Neural progenitor cell (in vitro differentiated cells): ENCODE data around the gene GALNT18. TPM values are rescaled to one million over a fixed set of nuclear protein-coding genes. Genes with fewer than 3 reads are reported as not detected.

Experiments
- DNase-seq: peaks from one replicate; pipeline ENCODE4 v3.0.0-alpha.2; 2016; ENCODE audit warnings: low spot score
- H2AFZ ChIP-seq: fragments of 200-600 bp; sonication (generic); replicated peaks from 2 replicates; pipeline ENCODE4 v1.6.1; 2016; ENCODE audit warnings: antibody characterized with exemption
- H3F3A ChIP-seq: fragments of 200-600 bp; sonication (generic); 2 replicates; pipeline ENCODE4 v1.6.1; 2016; ENCODE audit warnings: antibody characterized with exemption, low read depth
- H3K27ac ChIP-seq: fragments of 200-600 bp; sonication (generic); 2 replicates; pipeline ENCODE4 v1.5.1; 2016; ENCODE audit warnings: mild to moderate bottlenecking
- H3K27me3 ChIP-seq: fragments of 200-600 bp; sonication (generic); 2 replicates; pipeline ENCODE4 v1.6.1; 2016; ENCODE audit warnings: mild to moderate bottlenecking, moderate library complexity
- H3K36me3 ChIP-seq: fragments of 200-600 bp; sonication (generic); 2 replicates; pipeline ENCODE4 v1.5.1; 2016
- H3K4me1 ChIP-seq: fragments of 200-600 bp; sonication (generic); 2 replicates; pipeline ENCODE4 v1.6.1; 2016; ENCODE audit warnings: mixed run types
- H3K4me2 ChIP-seq: fragments of 200-600 bp; sonication (generic); 2 replicates; pipeline ENCODE4 v1.6.1; 2016
- H3K4me3 ChIP-seq: fragments of 200-600 bp; sonication (generic); 2 replicates; pipeline ENCODE4 v1.5.1; 2016
- H3K79me2 ChIP-seq: fragments of 200-600 bp; sonication (generic); 2 replicates; pipeline ENCODE4 v1.6.1; 2016; ENCODE audit warnings: low read depth
- H3K9ac ChIP-seq: fragments of 200-600 bp; sonication (generic); 2 replicates; pipeline ENCODE4 v1.6.1; 2016
- H3K9me3 ChIP-seq: fragments of 200-600 bp; sonication (generic); 2 replicates; pipeline ENCODE4 v1.5.1; 2016; ENCODE audit warnings: low read depth
- H4K20me1 ChIP-seq: fragments of 200-600 bp; sonication (generic); 2 replicates; pipeline ENCODE4 v1.6.1; 2016; ENCODE audit warnings: low read depth
- H3K27ac Mint-ChIP-seq: 3 replicates; pipeline ENCODE4 v1.8.0; 2021; ENCODE audit warnings: mixed read lengths
- H3K27me3 Mint-ChIP-seq: 2 replicates; pipeline ENCODE4 v1.8.0; 2022; ENCODE audit warnings: low read depth, mild to moderate bottlenecking, inconsistent platforms, moderate library complexity, mixed read lengths; ENCODE audit not compliant: insufficient read depth
- H3K36me3 Mint-ChIP-seq: 3 replicates; pipeline ENCODE4 v1.8.0; 2021; ENCODE audit warnings: mixed read lengths
- H3K4me1 Mint-ChIP-seq: 3 replicates; pipeline ENCODE4 v1.8.0; 2021; ENCODE audit warnings: mixed read lengths
- H3K4me3 Mint-ChIP-seq: 3 replicates; pipeline ENCODE4 v1.8.0; 2021; ENCODE audit warnings: mild to moderate bottlenecking, moderate library complexity, mixed read lengths
- H3K9me3 Mint-ChIP-seq: 3 replicates; pipeline ENCODE4 v1.8.0; 2020; ENCODE audit warnings: mixed read lengths
- EZH2 ChIP-seq: fragments of 200-600 bp; sonication (generic); IDR thresholded peaks from 2 replicates; pipeline ENCODE4 v1.6.1; 2017; ENCODE audit warnings: antibody characterized with exemption, mild to moderate bottlenecking, moderate library complexity
- EZH2phosphoT487 ChIP-seq: fragments of 200-600 bp; sonication (generic); IDR thresholded peaks from 2 replicates; pipeline ENCODE4 v1.6.1; 2017; ENCODE audit warnings: antibody characterized with exemption
- total RNA-seq: library from RNA; depleted of rRNA; stranded (reverse); fragments of >200 nt; gene quantifications from 2 replicates; pipeline ENCODE4 v1.2.3, GENCODE V29; 2015; ENCODE audit warnings: low replicate concordance
- TF ChIP-seq, protein P1 (sequence below): fragments of 200-600 bp; sonication (generic); IDR thresholded peaks from 2 replicates; pipeline ENCODE4 v1.5.1; 2017; ENCODE audit warnings: antibody characterized with exemption, mild to moderate bottlenecking

GALNT18 gene
- total RNA-seq, 1 donor from 2014 or later = 2.4 TPM

DNA sequence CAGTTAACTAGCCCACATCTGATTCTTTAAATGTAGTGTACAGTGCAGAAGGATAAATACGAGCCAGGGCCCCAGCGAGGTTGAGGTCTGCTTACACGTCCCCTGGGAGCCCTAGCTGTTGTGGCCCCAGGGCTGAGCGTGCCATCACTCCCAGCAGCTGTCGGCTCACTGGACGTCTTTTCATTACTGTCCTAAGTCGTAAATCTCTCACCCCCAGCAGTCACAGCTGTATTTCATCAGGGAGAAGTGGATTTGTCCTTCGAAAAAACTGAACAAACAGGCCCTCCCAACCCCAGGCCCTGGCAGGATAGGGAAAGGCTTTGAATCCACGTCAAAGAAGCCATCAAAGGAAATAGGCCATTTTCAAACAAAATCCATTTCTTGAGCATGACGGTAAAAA lies 158.4 kb downstream of the GALNT18 start:
- no peaks in the 10 kb centered on the region for H3K36me3 ChIP-seq
- no peak overlapping the region for H3K4me3 Mint-ChIP-seq
- peak overlapping the region; percentile 13 for H3K27ac Mint-ChIP-seq
- H3K9ac ChIP-seq = no peak overlapping the region
- H3K4me1 Mint-ChIP-seq = peaks cover 35% of the 10 kb centered on the region
- no peak overlapping the region for H2AFZ ChIP-seq
- peaks cover 6% of the 10 kb centered on the region for H3K27me3 Mint-ChIP-seq
- no peaks in the 10 kb centered on the region for H3K27me3 ChIP-seq
- no peak for DNase-seq
- no peak overlapping the region for H3K27ac ChIP-seq
- TF ChIP-seq EZH2 (no peak), EZH2phosphoT487 (no peak)
- TF ChIP-seq, protein P1, sequence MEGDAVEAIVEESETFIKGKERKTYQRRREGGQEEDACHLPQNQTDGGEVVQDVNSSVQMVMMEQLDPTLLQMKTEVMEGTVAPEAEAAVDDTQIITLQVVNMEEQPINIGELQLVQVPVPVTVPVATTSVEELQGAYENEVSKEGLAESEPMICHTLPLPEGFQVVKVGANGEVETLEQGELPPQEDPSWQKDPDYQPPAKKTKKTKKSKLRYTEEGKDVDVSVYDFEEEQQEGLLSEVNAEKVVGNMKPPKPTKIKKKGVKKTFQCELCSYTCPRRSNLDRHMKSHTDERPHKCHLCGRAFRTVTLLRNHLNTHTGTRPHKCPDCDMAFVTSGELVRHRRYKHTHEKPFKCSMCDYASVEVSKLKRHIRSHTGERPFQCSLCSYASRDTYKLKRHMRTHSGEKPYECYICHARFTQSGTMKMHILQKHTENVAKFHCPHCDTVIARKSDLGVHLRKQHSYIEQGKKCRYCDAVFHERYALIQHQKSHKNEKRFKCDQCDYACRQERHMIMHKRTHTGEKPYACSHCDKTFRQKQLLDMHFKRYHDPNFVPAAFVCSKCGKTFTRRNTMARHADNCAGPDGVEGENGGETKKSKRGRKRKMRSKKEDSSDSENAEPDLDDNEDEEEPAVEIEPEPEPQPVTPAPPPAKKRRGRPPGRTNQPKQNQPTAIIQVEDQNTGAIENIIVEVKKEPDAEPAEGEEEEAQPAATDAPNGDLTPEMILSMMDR = no peak
- peaks cover 7% of the 10 kb centered on the region for H3K4me1 ChIP-seq
- no peak overlapping the region for H3K4me3 ChIP-seq
- no peaks in the 10 kb centered on the region for H3K79me2 ChIP-seq
- no peaks in the 10 kb centered on the region for H3K36me3 Mint-ChIP-seq
- H3F3A ChIP-seq = no peaks in the 10 kb centered on the region
- H4K20me1 ChIP-seq = no peaks in the 10 kb centered on the region
- no peak overlapping the region for H3K4me2 ChIP-seq
- H3K9me3 ChIP-seq = no peaks in the 10 kb centered on the region
- H3K9me3 Mint-ChIP-seq = no peaks in the 10 kb centered on the region

DNA sequence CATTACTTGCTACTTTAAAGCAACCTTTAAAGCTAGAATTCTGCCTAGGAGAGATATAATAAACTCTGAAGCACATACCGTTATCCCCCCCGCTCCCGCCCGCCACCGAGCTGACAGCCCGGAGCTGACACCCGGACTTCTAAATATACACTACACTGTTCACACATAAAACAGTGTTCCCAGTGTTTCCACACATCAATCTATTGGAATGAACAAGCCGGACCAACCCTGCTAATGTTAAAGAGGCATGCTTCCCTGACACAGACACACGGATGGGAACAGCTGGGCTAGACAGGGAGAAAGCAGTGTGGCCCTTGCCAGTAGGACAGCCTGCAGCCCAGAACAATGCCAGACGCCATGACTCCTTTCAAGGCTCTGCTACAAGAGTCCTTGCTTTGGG lies 160.3 kb downstream of the GALNT18 start:
- no peaks in the 10 kb centered on the region for H3K27me3 ChIP-seq
- Mint-ChIP-seq H3K36me3 (no peaks in the 10 kb centered on the region), H3K27me3 (peaks cover 6% of the 10 kb centered on the region), H3K9me3 (no peaks in the 10 kb centered on the region), H3K4me1 (peaks cover 41% of the 10 kb centered on the region), H3K27ac (no peak overlapping the region), H3K4me3 (no peak overlapping the region)
- no peak overlapping the region for H3K4me3 ChIP-seq
- no peak for DNase-seq
- no peak overlapping the region for H2AFZ ChIP-seq
- H3K4me1 ChIP-seq = peaks cover 10% of the 10 kb centered on the region
- TF ChIP-seq, protein P1 = no peak
- TF ChIP-seq EZH2phosphoT487 (no peak), EZH2 (no peak)
- H3K4me2 ChIP-seq = no peak overlapping the region
- no peak overlapping the region for H3K9ac ChIP-seq
- H3K36me3 ChIP-seq = no peaks in the 10 kb centered on the region
- no peak overlapping the region for H3K27ac ChIP-seq
- H3K79me2 ChIP-seq = no peaks in the 10 kb centered on the region
- no peaks in the 10 kb centered on the region for H3K9me3 ChIP-seq
- no peaks in the 10 kb centered on the region for H3F3A ChIP-seq
- no peaks in the 10 kb centered on the region for H4K20me1 ChIP-seq

DNA sequence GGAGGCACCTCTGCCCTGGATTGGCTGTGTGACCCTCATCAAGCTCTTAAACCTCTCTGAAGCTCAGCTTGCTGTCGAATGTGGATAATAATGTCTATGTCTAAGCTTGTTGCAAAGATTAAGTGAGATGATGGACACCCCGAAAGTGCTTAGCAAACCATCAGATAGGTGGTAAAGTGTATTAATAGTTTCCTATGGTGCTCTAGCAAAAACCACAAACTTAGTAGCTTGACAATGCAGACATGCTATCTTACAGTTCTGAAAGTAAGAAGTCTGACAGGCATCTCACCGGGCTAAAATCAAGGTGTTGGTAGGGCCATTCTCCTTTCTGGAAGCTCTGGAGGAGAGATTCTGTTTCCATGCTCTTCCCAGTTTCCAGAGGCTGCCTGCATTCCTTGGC lies 162.2 kb downstream of the GALNT18 start:
- Mint-ChIP-seq H3K4me3 (no peak overlapping the region), H3K4me1 (peaks cover 32% of the 10 kb centered on the region), H3K9me3 (no peaks in the 10 kb centered on the region), H3K27me3 (peaks cover 6% of the 10 kb centered on the region), H3K27ac (no peak overlapping the region), H3K36me3 (no peaks in the 10 kb centered on the region)
- no peaks in the 10 kb centered on the region for H3F3A ChIP-seq
- no peaks in the 10 kb centered on the region for H3K79me2 ChIP-seq
- no peak overlapping the region for H3K4me2 ChIP-seq
- no peaks in the 10 kb centered on the region for H3K36me3 ChIP-seq
- H3K4me1 ChIP-seq = peaks cover 15% of the 10 kb centered on the region
- no peaks in the 10 kb centered on the region for H3K9me3 ChIP-seq
- H2AFZ ChIP-seq = no peak overlapping the region
- H3K9ac ChIP-seq = no peak overlapping the region
- no peak overlapping the region for H3K27ac ChIP-seq
- DNase-seq = no peak
- TF ChIP-seq, protein P1 = no peak
- TF ChIP-seq EZH2 (no peak), EZH2phosphoT487 (no peak)
- no peaks in the 10 kb centered on the region for H3K27me3 ChIP-seq
- H3K4me3 ChIP-seq = no peak overlapping the region
- H4K20me1 ChIP-seq = no peaks in the 10 kb centered on the region
